PC-9 (cell line): ENCODE measurements around the gene CYP2C19. TPM values are rescaled to one million over a fixed set of nuclear protein-coding genes. Genes with fewer than 3 reads are reported as not detected.
"Not testable (repeated sequence)": the region's sequence is repeated elsewhere in the genome, so short reads cannot be mapped to it uniquely, and the experiment has no call there.

Experiments
- BruUV-seq: library from RNA; stranded (reverse); fragments of 400-500 nt; replicated peaks from 2 replicates; lab custom pipeline; 2021; lab: Mats Ljungman, UMichigan
- CTCF ChIA-PET: fragments of 300-600 bp; sonication (Branson Sonifier 250); formaldehyde crosslinking; loops from one replicate; lab custom pipeline; 2022; ENCODE audit warnings: antibody characterized with exemption; lab: Charles Lee
- POLR2A ChIA-PET: fragments of 300-600 bp; sonication (Branson Sonifier 250); formaldehyde crosslinking; loops from one replicate; lab custom pipeline; 2022; ENCODE audit warnings: antibody characterized with exemption; ENCODE audit not compliant: unreplicated experiment; lab: Charles Lee
- DNase-seq, 2 experiments: peaks; one replicate each; pipeline versions ENCODE4 v3.0.0 to v3.0.0-alpha.2; 2015 to 2022; ENCODE audit warnings: mixed read lengths in 1 of 2
- H2AFZ ChIP-seq: fragments of 200-600 bp; sonication (generic); 2 replicates; pipeline ENCODE4 v1.8.1; 2017; ENCODE audit warnings: antibody characterized with exemption
- H3F3A ChIP-seq: fragments of 200-600 bp; sonication (generic); 2 replicates; pipeline ENCODE4 v1.8.1; 2017; ENCODE audit warnings: antibody characterized with exemption, mild to moderate bottlenecking, low read depth; ENCODE audit not compliant: insufficient read depth
- H3K27ac ChIP-seq: fragments of 200-600 bp; sonication (generic); 2 replicates; pipeline ENCODE4 v1.6.1; 2016; ENCODE audit warnings: mixed run types
- H3K27me3 ChIP-seq: fragments of 200-600 bp; sonication (generic); 2 replicates; pipeline ENCODE4 v1.6.1; 2016; ENCODE audit warnings: low read depth, mixed run types; ENCODE audit not compliant: insufficient read depth
- H3K36me3 ChIP-seq: fragments of 200-600 bp; sonication (generic); 2 replicates; pipeline ENCODE4 v1.6.1; 2016; ENCODE audit warnings: low read depth, mixed run types
- H3K4me1 ChIP-seq: fragments of 200-600 bp; sonication (generic); replicated peaks from 2 replicates; pipeline ENCODE4 v1.6.1; 2016; ENCODE audit warnings: mixed run types; ENCODE audit not compliant: insufficient read depth
- H3K4me2 ChIP-seq: fragments of 200-600 bp; sonication (generic); 2 replicates; pipeline ENCODE4 v1.6.1; 2017; ENCODE audit warnings: mixed run types
- H3K4me3 ChIP-seq: fragments of 200-600 bp; sonication (generic); 2 replicates; pipeline ENCODE4 v1.6.1; 2016; ENCODE audit warnings: mixed run types
- H3K79me2 ChIP-seq: fragments of 200-600 bp; sonication (generic); 2 replicates; pipeline ENCODE4 v1.6.1; 2017; ENCODE audit warnings: low read depth, mixed run types
- H3K9me2 ChIP-seq: fragments of 200-600 bp; sonication (generic); 2 replicates; pipeline ENCODE4 v1.8.1; 2017; ENCODE audit warnings: mild to moderate bottlenecking; ENCODE audit not compliant: insufficient read depth
- H3K9me3 ChIP-seq: fragments of 200-600 bp; sonication (generic); 2 replicates; pipeline ENCODE4 v1.8.1; 2016; ENCODE audit warnings: low read depth; ENCODE audit not compliant: insufficient read depth
- H4K20me1 ChIP-seq: fragments of 200-600 bp; sonication (generic); 2 replicates; pipeline ENCODE4 v1.8.1; 2017; ENCODE audit not compliant: insufficient read depth
- EZH2 ChIP-seq: fragments of 200-600 bp; sonication (generic); IDR thresholded peaks from 2 replicates; pipeline ENCODE4 v1.8.0; 2017; ENCODE audit warnings: antibody characterized with exemption, low read depth
- intact Hi-C: fragments of 100-400 bp; cut with micrococcal nuclease; formaldehyde crosslinking; loops from one replicate; pipeline ENCODE4 v1.10.0; 2022; ENCODE audit not compliant: unreplicated experiment
- total RNA-seq: library from RNA; stranded (reverse); gene quantifications from 2 replicates; pipeline ENCODE4 v1.2.3, GENCODE V29; 2021
- TF ChIP-seq, protein P1 (sequence below): fragments of 200-600 bp; sonication (generic); conservative IDR thresholded peaks from 2 replicates; pipeline ENCODE4 v1.6.1; 2017; ENCODE audit warnings: mixed run types, antibody characterized with exemption, mild to moderate bottlenecking, moderate library complexity

The CYP2C19 gene
- total RNA-seq, 1 experiment from 2014 or later, result not detected

DNA sequence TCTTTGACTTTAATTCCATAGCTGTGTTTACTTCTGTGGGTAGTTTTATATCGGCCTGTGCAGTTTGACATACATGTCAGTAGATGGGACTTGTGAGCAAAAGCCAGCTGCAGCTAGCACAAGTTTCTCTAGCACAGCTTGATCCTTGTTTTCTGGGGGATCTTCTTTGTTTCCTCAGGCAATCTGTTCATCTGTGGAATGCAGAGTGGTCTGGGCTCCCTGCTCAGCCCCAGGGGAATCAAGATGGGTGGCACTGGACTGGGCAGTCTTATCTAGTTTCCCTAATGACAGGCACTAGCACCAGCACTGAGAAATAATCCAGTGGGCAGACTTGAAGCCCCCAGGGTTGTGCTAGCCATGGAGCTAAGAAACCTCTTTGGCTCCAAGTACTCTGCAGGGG lies 40.8 kb downstream of the CYP2C19 start:
- no peak overlapping the region for H3K27ac ChIP-seq
- ChIA-PET CTCF (no interaction called here), POLR2A (no interaction called here)
- no peaks in the 10 kb centered on the region for H3K9me3 ChIP-seq
- H4K20me1 ChIP-seq, result no peaks in the 10 kb centered on the region
- H2AFZ ChIP-seq, result no peak overlapping the region
- no peak overlapping the region for H3K4me2 ChIP-seq
- no peaks in the 10 kb centered on the region for H3K36me3 ChIP-seq
- intact Hi-C loops, result no loop called here
- no peaks in the 10 kb centered on the region for H3K27me3 ChIP-seq
- H3K4me1 ChIP-seq, result no peaks in the 10 kb centered on the region
- H3K9me2 ChIP-seq, result no peaks in the 10 kb centered on the region
- no peaks in the 10 kb centered on the region for H3K79me2 ChIP-seq
- H3K4me3 ChIP-seq, result no peak overlapping the region
- no peak for DNase-seq
- H3F3A ChIP-seq, result no peaks in the 10 kb centered on the region
- no peak for TF ChIP-seq EZH2
- TF ChIP-seq, protein P1, sequence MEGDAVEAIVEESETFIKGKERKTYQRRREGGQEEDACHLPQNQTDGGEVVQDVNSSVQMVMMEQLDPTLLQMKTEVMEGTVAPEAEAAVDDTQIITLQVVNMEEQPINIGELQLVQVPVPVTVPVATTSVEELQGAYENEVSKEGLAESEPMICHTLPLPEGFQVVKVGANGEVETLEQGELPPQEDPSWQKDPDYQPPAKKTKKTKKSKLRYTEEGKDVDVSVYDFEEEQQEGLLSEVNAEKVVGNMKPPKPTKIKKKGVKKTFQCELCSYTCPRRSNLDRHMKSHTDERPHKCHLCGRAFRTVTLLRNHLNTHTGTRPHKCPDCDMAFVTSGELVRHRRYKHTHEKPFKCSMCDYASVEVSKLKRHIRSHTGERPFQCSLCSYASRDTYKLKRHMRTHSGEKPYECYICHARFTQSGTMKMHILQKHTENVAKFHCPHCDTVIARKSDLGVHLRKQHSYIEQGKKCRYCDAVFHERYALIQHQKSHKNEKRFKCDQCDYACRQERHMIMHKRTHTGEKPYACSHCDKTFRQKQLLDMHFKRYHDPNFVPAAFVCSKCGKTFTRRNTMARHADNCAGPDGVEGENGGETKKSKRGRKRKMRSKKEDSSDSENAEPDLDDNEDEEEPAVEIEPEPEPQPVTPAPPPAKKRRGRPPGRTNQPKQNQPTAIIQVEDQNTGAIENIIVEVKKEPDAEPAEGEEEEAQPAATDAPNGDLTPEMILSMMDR, result no peak
- no TSS peak for BruUV-seq

DNA sequence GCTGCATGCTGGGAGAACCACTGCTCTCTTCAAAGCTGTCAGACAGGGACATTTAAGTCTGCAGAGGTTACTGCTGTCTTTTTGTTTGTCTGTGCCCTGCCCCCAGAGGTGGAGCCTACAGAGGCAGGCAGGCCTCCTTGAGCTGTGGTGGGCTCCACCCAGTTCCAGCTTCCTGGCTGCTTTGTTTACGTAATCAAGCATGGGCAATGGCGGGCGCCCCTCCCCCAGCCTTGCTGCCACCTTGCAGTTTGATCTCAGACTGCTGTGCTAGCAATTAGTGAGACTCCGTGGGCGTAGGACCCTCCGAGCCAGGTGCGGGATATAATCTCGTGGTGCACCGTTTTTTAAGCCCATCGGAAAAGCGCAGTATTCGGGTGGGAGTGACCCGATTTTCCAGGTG lies 67.5 kb downstream of the CYP2C19 start:
- H3F3A ChIP-seq, H2AFZ ChIP-seq, H4K20me1 ChIP-seq, H3K36me3 ChIP-seq, H3K27me3 ChIP-seq, BruUV-seq, POLR2A ChIA-PET, H3K4me3 ChIP-seq, H3K9me2 ChIP-seq, intact Hi-C loops, H3K4me1 ChIP-seq, H3K27ac ChIP-seq, H3K9me3 ChIP-seq, CTCF ChIA-PET, H3K4me2 ChIP-seq, DNase-seq, H3K79me2 ChIP-seq: not testable (repeated sequence)

DNA sequence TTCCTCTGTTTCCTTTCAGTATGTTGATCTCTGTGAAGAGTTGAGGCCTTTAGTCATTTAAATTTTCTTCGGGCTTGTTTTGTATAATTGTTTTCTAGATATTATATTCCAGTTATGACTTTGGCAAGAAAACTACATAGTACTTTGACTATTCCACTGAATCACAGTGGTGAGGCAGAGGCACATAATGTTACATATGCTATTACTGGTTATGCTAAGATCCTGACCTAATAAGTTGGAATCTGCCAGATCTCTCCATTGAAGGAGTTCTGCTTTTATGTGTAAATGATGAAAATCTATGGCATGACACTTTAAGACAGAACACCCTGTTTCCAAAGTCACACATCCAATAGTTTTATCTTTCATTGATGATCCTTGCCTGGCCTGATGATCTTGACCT lies 83.7 kb downstream of the CYP2C19 start:
- CTCF ChIA-PET, result no interaction called here
- Histone ChIP-seq H3K36me3 (no peaks in the 10 kb centered on the region), H3F3A (no peaks in the 10 kb centered on the region), H3K4me1 (no peaks in the 10 kb centered on the region), H3K27me3 (no peaks in the 10 kb centered on the region), H2AFZ (no peak overlapping the region), H3K27ac (no peak overlapping the region), H3K9me3 (no peaks in the 10 kb centered on the region), H4K20me1 (no peaks in the 10 kb centered on the region), H3K4me3 (no peak overlapping the region), H3K79me2 (no peaks in the 10 kb centered on the region), H3K9me2 (no peaks in the 10 kb centered on the region), H3K4me2 (no peak overlapping the region)
- BruUV-seq, result no TSS peak
- TF ChIP-seq, protein P1, result no peak
- TF ChIP-seq EZH2, result no peak
- POLR2A ChIA-PET, result no interaction called here
- DNase-seq, result no peak
- intact Hi-C loops, result no loop called here

DNA sequence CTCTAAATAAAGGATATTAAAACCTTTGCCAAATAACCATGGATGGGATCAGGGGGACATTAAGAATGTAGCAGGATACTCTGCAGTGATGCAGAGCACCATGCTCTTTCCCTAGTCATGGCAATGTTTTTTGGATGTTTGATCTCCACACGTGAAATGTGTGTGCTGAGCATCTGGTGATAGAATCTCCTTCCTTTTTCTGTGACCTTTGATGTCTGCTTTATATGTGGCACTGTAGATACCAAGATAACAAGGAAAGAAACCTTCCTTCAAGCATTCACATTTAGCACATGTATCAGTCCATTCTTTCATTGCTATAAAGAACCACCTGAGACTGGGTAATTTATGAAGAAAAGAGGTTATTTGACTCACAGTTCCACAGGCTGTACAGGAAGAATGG lies 88.3 kb downstream of the CYP2C19 start:
- ChIA-PET CTCF (no interaction called here), POLR2A (no interaction called here)
- DNase-seq, result no peak
- H3K27ac ChIP-seq, result no peak overlapping the region
- TF ChIP-seq, protein P1, result no peak
- TF ChIP-seq EZH2, result no peak
- no peaks in the 10 kb centered on the region for H3K4me1 ChIP-seq
- H2AFZ ChIP-seq, result no peak overlapping the region
- H3K4me3 ChIP-seq, result no peak overlapping the region
- H3K36me3 ChIP-seq, result no peaks in the 10 kb centered on the region
- H3K27me3 ChIP-seq, result no peaks in the 10 kb centered on the region
- no peaks in the 10 kb centered on the region for H3K79me2 ChIP-seq
- no TSS peak for BruUV-seq
- intact Hi-C loops, result no loop called here
- no peak overlapping the region for H3K4me2 ChIP-seq
- H4K20me1 ChIP-seq, result no peaks in the 10 kb centered on the region
- no peaks in the 10 kb centered on the region for H3K9me3 ChIP-seq
- H3K9me2 ChIP-seq, result no peaks in the 10 kb centered on the region
- H3F3A ChIP-seq, result no peaks in the 10 kb centered on the region
